22Rv1 (cell line): ENCODE measurements around the gene ATE1.

Source experiments
- ZFX ChIP-seq: fragments of 450-650 bp; IDR thresholded peaks from 2 replicates; pipeline ENCODE4 v1.6.1; 2017; ENCODE audit warnings: antibody characterized with exemption, borderline replicate concordance
- TF ChIP-seq, protein P1 (sequence below): fragments of 450-650 bp; IDR thresholded peaks from 2 replicates; pipeline ENCODE4 v1.5.1; 2017; ENCODE audit warnings: mild to moderate bottlenecking

DNA sequence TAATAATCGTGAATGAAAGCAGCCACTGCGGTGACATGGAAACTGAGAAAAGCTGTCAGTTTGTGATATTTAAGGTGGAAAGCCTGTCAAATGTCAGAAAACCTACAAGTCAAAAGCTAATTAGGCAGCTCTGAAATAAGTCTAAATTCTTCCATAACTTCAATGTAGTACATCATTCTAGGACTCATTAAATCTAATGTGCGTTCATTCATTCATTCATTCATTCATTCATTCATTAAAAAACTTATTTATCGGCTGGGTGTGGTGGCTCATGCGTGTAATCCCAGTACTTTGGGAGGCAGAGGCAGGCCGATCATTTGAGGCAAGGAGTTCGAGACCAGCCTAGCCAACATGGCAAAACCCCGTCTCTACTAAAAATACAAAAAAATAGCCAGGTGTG lies 79.7 kb downstream of the ATE1 start:
- TF ChIP-seq, protein P1, sequence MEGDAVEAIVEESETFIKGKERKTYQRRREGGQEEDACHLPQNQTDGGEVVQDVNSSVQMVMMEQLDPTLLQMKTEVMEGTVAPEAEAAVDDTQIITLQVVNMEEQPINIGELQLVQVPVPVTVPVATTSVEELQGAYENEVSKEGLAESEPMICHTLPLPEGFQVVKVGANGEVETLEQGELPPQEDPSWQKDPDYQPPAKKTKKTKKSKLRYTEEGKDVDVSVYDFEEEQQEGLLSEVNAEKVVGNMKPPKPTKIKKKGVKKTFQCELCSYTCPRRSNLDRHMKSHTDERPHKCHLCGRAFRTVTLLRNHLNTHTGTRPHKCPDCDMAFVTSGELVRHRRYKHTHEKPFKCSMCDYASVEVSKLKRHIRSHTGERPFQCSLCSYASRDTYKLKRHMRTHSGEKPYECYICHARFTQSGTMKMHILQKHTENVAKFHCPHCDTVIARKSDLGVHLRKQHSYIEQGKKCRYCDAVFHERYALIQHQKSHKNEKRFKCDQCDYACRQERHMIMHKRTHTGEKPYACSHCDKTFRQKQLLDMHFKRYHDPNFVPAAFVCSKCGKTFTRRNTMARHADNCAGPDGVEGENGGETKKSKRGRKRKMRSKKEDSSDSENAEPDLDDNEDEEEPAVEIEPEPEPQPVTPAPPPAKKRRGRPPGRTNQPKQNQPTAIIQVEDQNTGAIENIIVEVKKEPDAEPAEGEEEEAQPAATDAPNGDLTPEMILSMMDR: no peak
- TF ChIP-seq ZFX: no peak
